ENCODE data around the gene VPS37D.

Gene VPS37D

DNA sequence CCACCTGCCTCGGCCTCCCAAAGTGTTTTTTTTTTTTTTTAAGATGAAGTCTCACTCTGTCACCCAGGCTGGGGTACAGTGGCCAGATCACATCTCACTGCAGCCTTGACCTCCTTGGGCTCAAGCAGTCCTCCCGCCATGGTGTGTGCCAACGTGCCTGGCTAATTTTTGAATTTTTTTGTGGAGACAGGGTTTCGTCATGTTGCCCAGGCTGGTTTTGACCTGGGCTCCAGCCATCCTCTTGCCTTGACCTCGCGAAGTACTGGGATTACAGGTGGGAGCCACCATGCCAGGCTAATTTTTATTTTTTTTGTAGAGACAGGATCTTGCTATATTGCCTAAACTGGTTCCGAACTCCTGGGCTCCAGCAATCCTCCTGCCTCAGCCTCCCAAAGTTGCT is 34.3 kb upstream of the VPS37D start:
- TF ChIP-seq, protein P1, sequence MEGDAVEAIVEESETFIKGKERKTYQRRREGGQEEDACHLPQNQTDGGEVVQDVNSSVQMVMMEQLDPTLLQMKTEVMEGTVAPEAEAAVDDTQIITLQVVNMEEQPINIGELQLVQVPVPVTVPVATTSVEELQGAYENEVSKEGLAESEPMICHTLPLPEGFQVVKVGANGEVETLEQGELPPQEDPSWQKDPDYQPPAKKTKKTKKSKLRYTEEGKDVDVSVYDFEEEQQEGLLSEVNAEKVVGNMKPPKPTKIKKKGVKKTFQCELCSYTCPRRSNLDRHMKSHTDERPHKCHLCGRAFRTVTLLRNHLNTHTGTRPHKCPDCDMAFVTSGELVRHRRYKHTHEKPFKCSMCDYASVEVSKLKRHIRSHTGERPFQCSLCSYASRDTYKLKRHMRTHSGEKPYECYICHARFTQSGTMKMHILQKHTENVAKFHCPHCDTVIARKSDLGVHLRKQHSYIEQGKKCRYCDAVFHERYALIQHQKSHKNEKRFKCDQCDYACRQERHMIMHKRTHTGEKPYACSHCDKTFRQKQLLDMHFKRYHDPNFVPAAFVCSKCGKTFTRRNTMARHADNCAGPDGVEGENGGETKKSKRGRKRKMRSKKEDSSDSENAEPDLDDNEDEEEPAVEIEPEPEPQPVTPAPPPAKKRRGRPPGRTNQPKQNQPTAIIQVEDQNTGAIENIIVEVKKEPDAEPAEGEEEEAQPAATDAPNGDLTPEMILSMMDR (IDR thresholded peaks at IDR 0.05; ENCODE audit: low read depth, low read length, missing control alignments), result no peak
- no peak overlapping the region for H3K4me3 ChIP-seq (ENCODE audit: low read depth, low read length)
- no peak for DNase-seq (ENCODE audit: low read depth)
- in situ Hi-C loops (cut with HindIII; ENCODE audit: low sequenced_read_pairs), result no loop called here

DNA sequence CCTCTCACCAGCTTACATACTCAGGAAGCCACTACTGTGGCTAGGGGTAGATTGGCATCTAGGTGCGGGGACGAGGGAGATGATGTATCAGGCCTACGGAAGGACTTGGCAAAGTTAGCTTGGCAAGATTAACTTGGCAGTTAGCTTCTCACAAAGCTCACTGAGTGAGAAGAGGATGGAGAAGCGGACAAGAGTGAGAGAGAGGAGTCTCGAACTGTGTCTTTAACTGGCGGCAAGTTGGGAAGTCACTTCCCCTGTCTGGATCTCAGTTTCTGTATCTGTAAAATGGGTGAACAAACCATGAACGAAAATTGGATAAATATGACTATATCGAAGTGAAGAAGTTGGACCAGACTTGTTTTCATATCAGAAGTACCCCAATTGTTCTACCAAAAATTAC is 33.8 kb upstream of the VPS37D start:
- DNase-seq (ENCODE audit: low read depth), result no peak
- TF ChIP-seq, protein P1 (IDR thresholded peaks at IDR 0.05; ENCODE audit: low read depth, low read length, missing control alignments), result no peak
- in situ Hi-C loops (cut with HindIII; ENCODE audit: low sequenced_read_pairs), result no loop called here
- H3K4me3 ChIP-seq (ENCODE audit: low read depth, low read length), result no peak overlapping the region

- no peak overlapping the region for H3K4me3 ChIP-seq (ENCODE audit: low read depth, low read length)
- TF ChIP-seq, protein P1 (IDR thresholded peaks at IDR 0.05; ENCODE audit: low read depth, low read length, missing control alignments), result no peak
- in situ Hi-C loops (cut with HindIII; ENCODE audit: low sequenced_read_pairs), result no loop called here
- DNase-seq (ENCODE audit: low read depth), result no peak
Observed at GRCh38 chr7:73635428-73636200, 32.0 kb upstream of the VPS37D start.

- TF ChIP-seq, protein P1 (IDR thresholded peaks at IDR 0.05; ENCODE audit: low read depth, low read length, missing control alignments), result no peak
- in situ Hi-C loops (cut with HindIII; ENCODE audit: low sequenced_read_pairs), result no loop called here
- no peak overlapping the region for H3K4me3 ChIP-seq (ENCODE audit: low read depth, low read length)
- no peak for DNase-seq (ENCODE audit: low read depth)
Observed at GRCh38 chr7:73638911-73639310, 28.7 kb upstream of the VPS37D start.

GRCh38 chr7:73642834-73643233 is 24.8 kb upstream of the VPS37D start:
- TF ChIP-seq, protein P1 (IDR thresholded peaks at IDR 0.05; ENCODE audit: low read depth, low read length, missing control alignments), result no peak

DNA sequence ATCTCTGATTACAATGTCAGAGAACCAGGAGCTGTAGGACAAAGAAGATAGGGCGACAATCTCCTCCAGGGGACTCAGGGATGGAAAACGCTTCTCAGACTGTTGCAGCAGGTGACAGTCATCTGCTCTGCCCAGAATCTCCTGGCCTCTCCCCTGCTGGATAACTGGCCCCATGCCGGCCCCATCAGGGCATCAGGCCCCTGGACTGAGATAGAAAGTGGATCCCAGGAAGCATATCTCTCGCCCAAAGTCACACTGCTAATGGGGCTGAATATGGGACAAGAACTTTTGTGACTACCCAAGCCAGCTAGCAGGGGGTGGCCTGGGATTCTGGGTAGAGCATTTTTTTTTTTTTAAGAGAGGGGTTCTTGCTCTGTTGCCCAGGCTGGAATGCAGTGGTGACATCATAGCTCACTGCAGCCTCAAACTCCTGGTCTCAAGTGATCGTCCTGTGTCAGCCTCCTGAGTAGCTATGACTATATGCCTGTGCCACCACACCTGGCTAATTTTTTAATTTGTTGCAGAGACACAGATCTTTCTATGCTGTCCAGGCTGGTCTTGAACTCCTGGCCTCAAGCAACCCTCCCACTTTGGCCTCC is 22.8 kb upstream of the VPS37D start:
- in situ Hi-C loops (cut with HindIII; ENCODE audit: low sequenced_read_pairs), result no loop called here
- TF ChIP-seq, protein P1 (IDR thresholded peaks at IDR 0.05; ENCODE audit: low read depth, low read length, missing control alignments), result no peak
- H3K4me3 ChIP-seq (ENCODE audit: low read depth, low read length), result no peak overlapping the region
- no peak for DNase-seq (ENCODE audit: low read depth)

More at GRCh38 chr7:73642834-73643233, 24.8 kb upstream of the VPS37D start:
- DNase-seq (ENCODE audit: low read depth), result no peak
- in situ Hi-C loops (cut with HindIII; ENCODE audit: low sequenced_read_pairs), result no loop called here
- H3K4me3 ChIP-seq (ENCODE audit: low read depth, low read length), result no peak overlapping the region
